ENCODE measurements around the gene TMEM9.

DNA sequence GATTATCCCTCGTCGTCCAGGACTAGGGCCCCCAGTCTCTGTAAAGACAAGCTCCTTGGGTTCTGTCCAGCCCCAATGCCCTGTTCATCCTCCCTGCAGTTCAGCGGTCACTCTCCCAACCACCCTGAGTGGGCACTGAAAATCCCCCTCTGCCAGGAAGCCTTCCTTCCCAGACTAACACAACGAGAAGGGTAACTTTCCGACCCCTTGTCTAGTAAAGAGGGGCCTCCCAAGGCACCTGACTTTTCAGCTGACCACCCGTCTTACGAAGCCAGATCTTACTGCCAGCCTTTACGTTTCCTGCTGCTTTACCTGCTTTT, 13.4 kb downstream of the TMEM9 start:
- TF ChIP-seq, protein P1, sequence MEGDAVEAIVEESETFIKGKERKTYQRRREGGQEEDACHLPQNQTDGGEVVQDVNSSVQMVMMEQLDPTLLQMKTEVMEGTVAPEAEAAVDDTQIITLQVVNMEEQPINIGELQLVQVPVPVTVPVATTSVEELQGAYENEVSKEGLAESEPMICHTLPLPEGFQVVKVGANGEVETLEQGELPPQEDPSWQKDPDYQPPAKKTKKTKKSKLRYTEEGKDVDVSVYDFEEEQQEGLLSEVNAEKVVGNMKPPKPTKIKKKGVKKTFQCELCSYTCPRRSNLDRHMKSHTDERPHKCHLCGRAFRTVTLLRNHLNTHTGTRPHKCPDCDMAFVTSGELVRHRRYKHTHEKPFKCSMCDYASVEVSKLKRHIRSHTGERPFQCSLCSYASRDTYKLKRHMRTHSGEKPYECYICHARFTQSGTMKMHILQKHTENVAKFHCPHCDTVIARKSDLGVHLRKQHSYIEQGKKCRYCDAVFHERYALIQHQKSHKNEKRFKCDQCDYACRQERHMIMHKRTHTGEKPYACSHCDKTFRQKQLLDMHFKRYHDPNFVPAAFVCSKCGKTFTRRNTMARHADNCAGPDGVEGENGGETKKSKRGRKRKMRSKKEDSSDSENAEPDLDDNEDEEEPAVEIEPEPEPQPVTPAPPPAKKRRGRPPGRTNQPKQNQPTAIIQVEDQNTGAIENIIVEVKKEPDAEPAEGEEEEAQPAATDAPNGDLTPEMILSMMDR (IDR thresholded peaks at IDR 0.05; ENCODE audit: low read depth, low read length, missing input control) = no peak
- TF ChIP-seq YY1 (IDR thresholded peaks at IDR 0.05) (no peak), EGR1 (IDR thresholded peaks at IDR 0.05; ENCODE audit: low read depth in 2 of 2) (no peak), GABPA (IDR thresholded peaks at IDR 0.05 in 1 of 2, conservative IDR thresholded peaks at IDR 0.05 in 1 of 2) (no peak), RAD21 (IDR thresholded peaks at IDR 0.05) (no peak), RXRA (IDR thresholded peaks at IDR 0.05) (no peak), SP1 (IDR thresholded peaks at IDR 0.05) (no peak), FOXA1 (IDR thresholded peaks at IDR 0.05) (no peak)
- TF ChIP-seq, protein P2, sequence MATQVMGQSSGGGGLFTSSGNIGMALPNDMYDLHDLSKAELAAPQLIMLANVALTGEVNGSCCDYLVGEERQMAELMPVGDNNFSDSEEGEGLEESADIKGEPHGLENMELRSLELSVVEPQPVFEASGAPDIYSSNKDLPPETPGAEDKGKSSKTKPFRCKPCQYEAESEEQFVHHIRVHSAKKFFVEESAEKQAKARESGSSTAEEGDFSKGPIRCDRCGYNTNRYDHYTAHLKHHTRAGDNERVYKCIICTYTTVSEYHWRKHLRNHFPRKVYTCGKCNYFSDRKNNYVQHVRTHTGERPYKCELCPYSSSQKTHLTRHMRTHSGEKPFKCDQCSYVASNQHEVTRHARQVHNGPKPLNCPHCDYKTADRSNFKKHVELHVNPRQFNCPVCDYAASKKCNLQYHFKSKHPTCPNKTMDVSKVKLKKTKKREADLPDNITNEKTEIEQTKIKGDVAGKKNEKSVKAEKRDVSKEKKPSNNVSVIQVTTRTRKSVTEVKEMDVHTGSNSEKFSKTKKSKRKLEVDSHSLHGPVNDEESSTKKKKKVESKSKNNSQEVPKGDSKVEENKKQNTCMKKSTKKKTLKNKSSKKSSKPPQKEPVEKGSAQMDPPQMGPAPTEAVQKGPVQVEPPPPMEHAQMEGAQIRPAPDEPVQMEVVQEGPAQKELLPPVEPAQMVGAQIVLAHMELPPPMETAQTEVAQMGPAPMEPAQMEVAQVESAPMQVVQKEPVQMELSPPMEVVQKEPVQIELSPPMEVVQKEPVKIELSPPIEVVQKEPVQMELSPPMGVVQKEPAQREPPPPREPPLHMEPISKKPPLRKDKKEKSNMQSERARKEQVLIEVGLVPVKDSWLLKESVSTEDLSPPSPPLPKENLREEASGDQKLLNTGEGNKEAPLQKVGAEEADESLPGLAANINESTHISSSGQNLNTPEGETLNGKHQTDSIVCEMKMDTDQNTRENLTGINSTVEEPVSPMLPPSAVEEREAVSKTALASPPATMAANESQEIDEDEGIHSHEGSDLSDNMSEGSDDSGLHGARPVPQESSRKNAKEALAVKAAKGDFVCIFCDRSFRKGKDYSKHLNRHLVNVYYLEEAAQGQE (IDR thresholded peaks at IDR 0.05) = no peak
- TF ChIP-seq, protein P3, sequence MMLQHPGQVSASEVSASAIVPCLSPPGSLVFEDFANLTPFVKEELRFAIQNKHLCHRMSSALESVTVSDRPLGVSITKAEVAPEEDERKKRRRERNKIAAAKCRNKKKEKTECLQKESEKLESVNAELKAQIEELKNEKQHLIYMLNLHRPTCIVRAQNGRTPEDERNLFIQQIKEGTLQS (IDR thresholded peaks at IDR 0.05) = no peak
- TF ChIP-seq, protein P4, sequence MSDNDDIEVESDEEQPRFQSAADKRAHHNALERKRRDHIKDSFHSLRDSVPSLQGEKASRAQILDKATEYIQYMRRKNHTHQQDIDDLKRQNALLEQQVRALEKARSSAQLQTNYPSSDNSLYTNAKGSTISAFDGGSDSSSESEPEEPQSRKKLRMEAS (IDR thresholded peaks at IDR 0.05) = no peak
- TF ChIP-seq, protein P5, sequence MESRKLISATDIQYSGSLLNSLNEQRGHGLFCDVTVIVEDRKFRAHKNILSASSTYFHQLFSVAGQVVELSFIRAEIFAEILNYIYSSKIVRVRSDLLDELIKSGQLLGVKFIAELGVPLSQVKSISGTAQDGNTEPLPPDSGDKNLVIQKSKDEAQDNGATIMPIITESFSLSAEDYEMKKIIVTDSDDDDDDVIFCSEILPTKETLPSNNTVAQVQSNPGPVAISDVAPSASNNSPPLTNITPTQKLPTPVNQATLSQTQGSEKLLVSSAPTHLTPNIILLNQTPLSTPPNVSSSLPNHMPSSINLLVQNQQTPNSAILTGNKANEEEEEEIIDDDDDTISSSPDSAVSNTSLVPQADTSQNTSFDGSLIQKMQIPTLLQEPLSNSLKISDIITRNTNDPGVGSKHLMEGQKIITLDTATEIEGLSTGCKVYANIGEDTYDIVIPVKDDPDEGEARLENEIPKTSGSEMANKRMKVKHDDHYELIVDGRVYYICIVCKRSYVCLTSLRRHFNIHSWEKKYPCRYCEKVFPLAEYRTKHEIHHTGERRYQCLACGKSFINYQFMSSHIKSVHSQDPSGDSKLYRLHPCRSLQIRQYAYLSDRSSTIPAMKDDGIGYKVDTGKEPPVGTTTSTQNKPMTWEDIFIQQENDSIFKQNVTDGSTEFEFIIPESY (IDR thresholded peaks at IDR 0.05) = no peak

Data from liver (tissue), 3 donors.